Effector memory CD8-positive, alpha-beta T cell (primary cell): Measurements from ENCODE around the gene ELANE.
"Not testable (repeated sequence)": the region's sequence is repeated elsewhere in the genome, so short reads cannot be mapped to it uniquely, and the experiment has no call there.

Source experiments
- ATAC-seq: fragments of 150-1000 bp; cut with Tn5 transposase; replicated peaks from 2 replicates; pipeline ENCODE4 v1.10.0; 2021; ENCODE audit warnings: mild to moderate bottlenecking, moderate library complexity
- DNase-seq, 3 experiments: peaks; one replicate each; pipeline ENCODE4 v3.0.0; 2021
- H3K27ac Mint-ChIP-seq, 2 donors: one replicate each; pipeline ENCODE4 v1.8.0; 2022; ENCODE audit warnings: mild to moderate bottlenecking in 2 of 2, mixed read lengths in 2 of 2, moderate library complexity in 2 of 2
- H3K27me3 Mint-ChIP-seq, 2 donors: one replicate each; pipeline ENCODE4 v1.8.0; 2022; ENCODE audit warnings: mixed read lengths in 2 of 2
- H3K36me3 Mint-ChIP-seq: one replicate; pipeline ENCODE4 v1.8.0; 2022; ENCODE audit warnings: mild to moderate bottlenecking, moderate library complexity, mixed read lengths; ENCODE audit not compliant: insufficient read depth
- H3K4me1 Mint-ChIP-seq, 2 donors: one replicate each; pipeline ENCODE4 v1.8.0; 2022; ENCODE audit warnings: low read depth in 2 of 2, mixed read lengths in 2 of 2
- H3K4me3 Mint-ChIP-seq, 2 donors: one replicate each; pipeline ENCODE4 v1.8.0; 2022; ENCODE audit warnings: mild to moderate bottlenecking in 2 of 2, mixed read lengths in 2 of 2, moderate library complexity in 2 of 2
- H3K9me3 Mint-ChIP-seq, 2 donors: one replicate each; pipeline ENCODE4 v1.8.0; 2022; ENCODE audit warnings: mixed read lengths in 2 of 2

The ELANE gene

GRCh38 chr19:840519-841206 lies 11.4 kb upstream of the ELANE start, which contains the start of gene PRTN3:
Gene PRTN3, plus strand, starts transcription at chr19:840999. Its CDS starts 10 bp downstream, at chr19:841009.
- Mint-ChIP-seq H3K27me3 (peaks cover 40 to 62% of the 10 kb centered on the region in 2 donors), H3K27ac (no peak within 1 kb of the TSS), H3K4me3 (no peak within 1 kb of the TSS)

DNA sequence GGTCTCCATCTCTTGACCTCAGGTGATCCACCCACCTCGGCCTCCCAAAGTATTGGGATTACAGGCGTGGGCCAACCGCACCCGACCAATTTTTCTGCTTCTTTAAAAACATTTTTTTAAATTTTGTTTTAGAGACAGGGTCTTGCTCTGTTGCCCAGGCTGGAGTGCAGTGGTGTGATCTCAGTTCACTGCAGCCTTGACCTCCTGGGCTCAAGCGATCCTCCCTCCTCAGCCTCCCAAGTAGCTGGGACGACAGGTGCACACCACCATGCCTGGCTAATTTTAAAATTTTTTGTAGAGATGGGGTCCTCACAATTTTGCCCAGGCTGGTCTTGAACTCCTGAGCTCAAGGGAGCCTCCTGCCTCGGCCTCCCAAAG lies 9.3 kb upstream of the ELANE start:
- H3K4me3 Mint-ChIP-seq, H3K4me1 Mint-ChIP-seq, DNase-seq, H3K27ac Mint-ChIP-seq, H3K9me3 Mint-ChIP-seq, ATAC-seq: not testable (repeated sequence)
- H3K36me3 Mint-ChIP-seq = peaks cover 13% of the 10 kb centered on the region
- H3K27me3 Mint-ChIP-seq = peaks cover 40 to 62% of the 10 kb centered on the region in 2 donors

More at GRCh38 chr19:840519-841206, 11.4 kb upstream of the ELANE start, which contains the start of gene PRTN3:
- H3K9me3 Mint-ChIP-seq = no peaks in the 10 kb centered on the region
- no peak for DNase-seq
- peaks cover 4 to 7% of the 10 kb centered on the region in 2 donors for H3K4me1 Mint-ChIP-seq
- peaks cover 10% of the 10 kb centered on the region for H3K36me3 Mint-ChIP-seq
- ATAC-seq = no peak

DNA sequence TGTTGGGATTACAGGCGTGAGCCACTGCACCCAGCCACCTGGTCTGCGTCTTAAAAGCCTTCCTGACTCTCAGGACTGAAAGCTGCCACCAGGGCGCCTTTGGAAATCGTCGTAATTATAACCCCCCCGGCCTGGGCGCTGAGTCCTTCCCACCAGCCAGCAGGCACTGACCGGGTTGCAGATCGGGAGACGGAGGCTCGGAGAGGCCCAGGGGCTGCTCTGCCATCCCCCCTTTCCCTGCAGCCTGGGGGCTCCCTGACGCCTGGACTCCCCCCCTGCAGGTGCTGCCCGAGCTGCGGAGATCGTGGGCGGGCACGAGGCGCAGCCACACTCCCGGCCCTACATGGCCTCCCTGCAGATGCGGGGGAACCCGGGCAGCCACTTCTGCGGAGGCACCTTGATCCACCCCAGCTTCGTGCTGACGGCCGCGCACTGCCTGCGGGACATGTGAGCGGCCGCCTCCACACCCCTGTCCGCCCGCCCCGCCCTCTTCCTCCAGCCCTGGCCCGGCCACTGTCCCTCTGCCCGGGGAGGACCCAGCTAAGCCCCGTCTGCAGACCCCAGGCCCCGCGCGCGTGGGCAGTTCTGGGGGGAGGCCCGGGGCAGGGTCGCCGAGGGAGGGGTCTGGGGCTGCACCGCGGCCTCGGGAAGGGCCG lies 8.8 kb upstream of the ELANE start:
- H3K4me3 Mint-ChIP-seq = no peak overlapping the region
- H3K36me3 Mint-ChIP-seq = peaks cover 13% of the 10 kb centered on the region
- ATAC-seq = no peak
- H3K4me1 Mint-ChIP-seq = peaks cover 6 to 7% of the 10 kb centered on the region in 2 donors
- DNase-seq = no peak
- H3K9me3 Mint-ChIP-seq = no peaks in the 10 kb centered on the region
- H3K27ac Mint-ChIP-seq = no peak overlapping the region
- H3K27me3 Mint-ChIP-seq = peaks cover 45 to 67% of the 10 kb centered on the region in 2 donors

GRCh38 chr19:843836-844545 lies 8.1 kb upstream of the ELANE start:
- H3K9me3 Mint-ChIP-seq = no peaks in the 10 kb centered on the region
- peak overlapping the region; percentile 52 to 54 for H3K4me3 Mint-ChIP-seq
- peaks cover 48 to 73% of the 10 kb centered on the region in 2 donors for H3K27me3 Mint-ChIP-seq
- no peak for DNase-seq
- ATAC-seq = no peak
- H3K4me1 Mint-ChIP-seq = peaks cover 6 to 7% of the 10 kb centered on the region in 2 donors
- H3K36me3 Mint-ChIP-seq = peaks cover 13% of the 10 kb centered on the region
- peak overlapping the region in 1 of 2 donors; percentile 35 for H3K27ac Mint-ChIP-seq

DNA sequence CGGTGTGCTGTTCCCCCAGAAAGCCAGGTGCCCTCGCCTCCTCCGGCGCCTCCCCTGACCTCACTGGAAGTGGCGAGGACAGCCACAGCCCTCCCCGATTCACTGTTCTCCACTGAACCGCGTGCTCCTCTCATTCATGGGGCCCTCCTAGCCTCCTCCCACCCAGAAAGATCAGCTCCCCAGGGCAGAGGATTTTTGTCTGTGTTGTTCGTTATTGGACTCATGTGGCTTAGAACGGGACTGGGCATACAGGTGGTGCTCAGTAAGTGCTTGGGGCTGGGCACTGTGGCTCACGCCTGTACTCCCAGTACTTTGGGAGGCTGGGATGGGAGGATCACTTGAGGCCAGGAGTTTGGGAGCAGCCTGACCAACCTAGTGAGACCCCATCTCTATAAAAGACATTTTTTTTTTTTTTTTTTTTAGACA lies 7.5 kb upstream of the ELANE start:
- H3K4me1 Mint-ChIP-seq = peaks cover 6 to 7% of the 10 kb centered on the region in 2 donors
- H3K27ac Mint-ChIP-seq = peak overlapping the region in 1 of 2 donors; percentile 35
- H3K36me3 Mint-ChIP-seq = peaks cover 13% of the 10 kb centered on the region
- ATAC-seq (peak; percentile 60), DNase-seq (no peak)
- no peaks in the 10 kb centered on the region for H3K9me3 Mint-ChIP-seq
- peaks cover 43 to 73% of the 10 kb centered on the region in 2 donors for H3K27me3 Mint-ChIP-seq
- H3K4me3 Mint-ChIP-seq = peak overlapping the region; percentile 52 to 54

GRCh38 chr19:845707-846521 lies 6.2 kb upstream of the ELANE start:
- Mint-ChIP-seq H3K4me3 (no peak overlapping the region), H3K4me1 (peaks cover 6 to 7% of the 10 kb centered on the region in 2 donors), H3K27me3 (peaks cover 41 to 76% of the 10 kb centered on the region in 2 donors), H3K36me3 (peaks cover 12% of the 10 kb centered on the region), H3K9me3 (no peaks in the 10 kb centered on the region), H3K27ac (peak overlapping the region in 1 of 2 donors; percentile 49)
- no peak for DNase-seq
- no peak for ATAC-seq

DNA sequence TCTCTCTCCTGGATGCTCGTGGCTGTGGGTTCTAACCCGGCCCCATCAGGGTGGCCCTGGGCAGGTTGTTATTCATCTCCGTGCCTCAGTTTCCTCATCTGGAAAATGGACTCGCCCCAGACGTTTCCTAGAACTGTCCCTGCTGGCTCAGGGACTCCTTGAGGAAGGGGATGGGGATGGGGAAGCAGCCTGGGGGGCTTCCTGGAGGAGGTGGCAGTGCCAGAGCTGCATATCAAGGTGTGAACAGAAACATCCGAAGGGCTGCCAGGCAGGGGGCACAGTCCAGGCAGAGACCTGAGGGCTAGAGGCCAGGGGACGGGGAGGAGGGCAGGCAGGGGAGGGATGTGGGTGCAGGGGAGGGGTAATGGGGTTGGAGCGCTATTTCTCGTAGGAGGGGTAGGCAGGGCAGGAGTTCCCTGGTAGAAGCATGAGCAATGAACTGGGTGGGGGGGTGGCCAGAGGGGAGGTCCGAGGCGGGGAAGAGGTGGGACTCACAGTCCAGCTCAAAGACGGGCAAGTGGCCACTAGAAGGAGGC lies 3.6 kb upstream of the ELANE start:
- Mint-ChIP-seq H3K4me3 (no peak overlapping the region), H3K9me3 (no peaks in the 10 kb centered on the region), H3K36me3 (peaks cover 3% of the 10 kb centered on the region), H3K27ac (no peak overlapping the region), H3K27me3 (peaks cover 36 to 68% of the 10 kb centered on the region in 2 donors), H3K4me1 (peaks cover 5 to 7% of the 10 kb centered on the region in 2 donors)
- ATAC-seq (no peak), DNase-seq (no peak)

GRCh38 chr19:849195-849594 lies 2.9 kb upstream of the ELANE start:
- H3K4me3 Mint-ChIP-seq, ATAC-seq, H3K9me3 Mint-ChIP-seq, H3K4me1 Mint-ChIP-seq, H3K27ac Mint-ChIP-seq, DNase-seq, H3K36me3 Mint-ChIP-seq: not testable (repeated sequence)
- peaks cover 36 to 65% of the 10 kb centered on the region in 2 donors for H3K27me3 Mint-ChIP-seq

GRCh38 chr19:850221-850978 lies 1.7 kb upstream of the ELANE start:
- Mint-ChIP-seq H3K4me1 (peaks cover 2 to 4% of the 10 kb centered on the region in 2 donors), H3K4me3 (no peak overlapping the region), H3K36me3 (peaks cover 3% of the 10 kb centered on the region), H3K9me3 (no peaks in the 10 kb centered on the region), H3K27ac (no peak overlapping the region), H3K27me3 (peaks cover 30 to 53% of the 10 kb centered on the region in 2 donors)
- ATAC-seq = no peak
- no peak for DNase-seq

- ATAC-seq = no peak
- Mint-ChIP-seq H3K4me1 (peaks cover 2 to 4% of the 10 kb centered on the region in 2 donors), H3K36me3 (peaks cover 3% of the 10 kb centered on the region), H3K27ac (no peak overlapping the region), H3K27me3 (peaks cover 25 to 47% of the 10 kb centered on the region in 2 donors), H3K4me3 (no peak overlapping the region), H3K9me3 (no peaks in the 10 kb centered on the region)
- no peak for DNase-seq
Measured at GRCh38 chr19:850979-851335, 1.1 kb upstream of the ELANE start.

GRCh38 chr19:853014-853585 lies 997 bp downstream of the ELANE start:
- Mint-ChIP-seq H3K27ac (no peak overlapping the region), H3K36me3 (no peaks in the 10 kb centered on the region), H3K4me1 (peaks cover 2 to 3% of the 10 kb centered on the region in 2 donors), H3K4me3 (no peak overlapping the region), H3K9me3 (no peaks in the 10 kb centered on the region), H3K27me3 (peaks cover 9 to 37% of the 10 kb centered on the region in 2 donors)
- no peak for DNase-seq
- no peak for ATAC-seq
